ENCODE data around the gene MAST1.
A peak's percentile ranks its signal among the peaks of the same experiment; 100 is the strongest.
"Not testable (repeated sequence)": the region's sequence is repeated elsewhere in the genome, so short reads cannot be mapped to it uniquely, and the experiment has no call there.

Gene MAST1

GRCh38 chr19:12838182-12838885 is at the start of gene MAST1:
TSS of gene MAST1 (plus strand) at chr19:12838515. CDS start at chr19:12838573, 58 bp downstream.
- DNase-seq: peak; percentile 62 to 78

DNA sequence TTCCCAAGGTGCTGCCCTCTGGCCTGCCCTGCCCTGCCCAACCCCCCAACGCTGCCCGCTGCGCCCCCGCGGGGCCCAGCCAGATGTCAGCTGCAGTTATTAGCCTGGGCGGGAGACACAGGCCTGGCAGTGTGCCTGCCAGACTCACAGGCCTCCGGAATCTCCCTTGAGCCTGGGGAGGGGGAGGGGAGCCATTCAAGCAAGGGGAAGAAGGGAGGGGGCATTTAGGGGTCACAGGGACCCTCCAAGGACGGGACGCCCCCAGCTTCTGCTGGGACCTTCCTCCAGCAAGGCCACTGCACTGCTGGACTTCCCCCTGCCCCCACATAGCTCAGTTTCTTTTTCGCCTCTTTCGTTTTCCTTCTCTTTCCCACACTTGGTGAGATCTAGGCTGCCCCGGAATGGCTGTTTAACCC is 49.6 kb upstream of the MAST1 start:
- peak; percentile 64 to 68 for DNase-seq

- no peak for DNase-seq
Measured at GRCh38 chr19:12789098-12789903, 49.0 kb upstream of the MAST1 start.

GRCh38 chr19:12789904-12790619 is 48.3 kb upstream of the MAST1 start:
- peak; percentile 97 to 98 for DNase-seq

- DNase-seq: no peak
Measured at GRCh38 chr19:12790628-12791344, 47.5 kb upstream of the MAST1 start.

DNA sequence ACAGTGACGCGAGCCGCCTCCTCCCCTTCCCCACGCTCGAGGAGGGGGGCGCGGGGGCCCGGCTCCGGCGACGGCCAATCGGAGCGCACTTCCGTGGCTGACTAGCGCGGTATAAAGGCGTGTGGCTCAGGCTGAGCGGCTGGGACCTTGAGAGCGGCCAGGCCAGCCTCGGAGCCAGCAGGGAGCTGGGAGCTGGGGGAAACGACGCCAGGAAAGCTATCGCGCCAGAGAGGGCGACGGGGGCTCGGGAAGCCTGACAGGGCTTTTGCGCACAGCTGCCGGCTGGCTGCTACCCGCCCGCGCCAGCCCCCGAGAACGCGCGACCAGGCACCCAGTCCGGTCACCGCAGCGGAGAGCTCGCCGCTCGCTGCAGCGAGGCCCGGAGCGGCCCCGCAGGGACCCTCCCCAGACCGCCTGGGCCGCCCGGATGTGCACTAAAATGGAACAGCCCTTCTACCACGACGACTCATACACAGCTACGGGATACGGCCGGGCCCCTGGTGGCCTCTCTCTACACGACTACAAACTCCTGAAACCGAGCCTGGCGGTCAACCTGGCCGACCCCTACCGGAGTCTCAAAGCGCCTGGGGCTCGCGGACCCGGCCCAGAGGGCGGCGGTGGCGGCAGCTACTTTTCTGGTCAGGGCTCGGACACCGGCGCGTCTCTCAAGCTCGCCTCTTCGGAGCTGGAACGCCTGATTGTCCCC is 46.8 kb upstream of the MAST1 start, which contains the start of gene JUNB:
JUNB (plus strand) TSS at position 142 of the 706 bp plus-strand sequence; CDS start at position 428, 286 bp downstream.
- DNase-seq: peak; percentile 95 to 98

- peak; percentile 81 to 85 for DNase-seq
Measured at GRCh38 chr19:12792051-12792852, 46.1 kb upstream of the MAST1 start.

- DNase-seq: no peak
Measured at GRCh38 chr19:12792853-12793289, 45.4 kb upstream of the MAST1 start.

GRCh38 chr19:12793290-12794195 is 44.8 kb upstream of the MAST1 start:
- peak; percentile 94 to 97 for DNase-seq

DNA sequence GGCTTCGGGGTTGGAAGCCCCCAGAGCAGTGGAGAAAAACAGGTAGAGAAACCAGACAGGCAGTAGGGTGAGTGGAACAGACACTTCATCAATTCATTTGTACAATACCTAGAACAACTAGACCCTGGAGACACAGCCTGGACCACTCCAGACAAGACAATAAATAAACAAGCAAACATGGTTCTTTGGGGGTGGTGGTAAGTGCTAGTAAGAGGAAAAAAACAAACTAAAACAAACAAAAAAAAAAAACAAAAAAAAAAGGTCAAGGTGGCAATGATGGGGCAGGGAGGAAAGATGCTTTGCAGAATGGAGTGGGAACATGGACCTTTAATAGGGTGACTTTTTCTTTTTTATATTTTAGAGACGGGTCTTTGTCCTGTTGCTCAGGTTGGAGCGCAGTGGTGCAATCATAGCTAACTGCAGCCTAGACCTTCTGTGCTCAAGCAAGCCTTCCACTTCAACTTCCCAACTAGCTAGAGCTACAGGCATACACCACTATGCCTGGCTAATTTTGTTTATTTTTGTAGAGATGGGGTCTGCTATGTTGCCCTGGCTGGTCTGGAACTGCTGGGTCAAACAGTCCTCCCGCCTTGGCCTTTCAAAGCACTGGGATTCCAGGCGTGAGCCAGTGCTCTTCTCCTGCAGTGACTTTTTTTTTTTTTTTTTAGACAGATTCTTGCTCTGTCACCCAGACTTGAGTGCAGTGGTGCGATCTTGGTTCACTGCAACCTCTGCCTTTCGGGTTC is 43.9 kb upstream of the MAST1 start:
- no peak for DNase-seq

DNA sequence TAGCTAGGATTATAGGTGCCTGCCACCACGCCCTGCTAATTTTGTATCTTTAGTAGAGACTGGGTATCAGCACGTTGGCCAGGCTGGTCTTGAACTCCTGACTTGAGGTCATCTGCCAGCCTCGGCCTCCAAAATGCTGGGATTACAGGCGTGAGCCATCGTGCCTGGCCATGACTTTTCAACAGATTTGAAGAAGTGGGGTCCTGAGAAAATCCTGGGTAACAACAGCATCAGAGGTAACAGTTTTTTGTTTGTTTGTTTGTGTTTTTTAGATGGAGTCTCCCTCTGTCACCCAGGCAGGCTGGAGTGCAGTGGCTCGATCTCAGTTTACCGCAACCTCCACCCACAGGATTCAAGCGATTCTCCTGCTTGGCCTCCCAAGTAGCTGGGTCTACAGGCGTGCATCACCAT is 43.3 kb upstream of the MAST1 start:
- DNase-seq: no peak

GRCh38 chr19:12796146-12797071 is 41.9 kb upstream of the MAST1 start:
- peak; percentile 82 to 86 for DNase-seq

- no peak for DNase-seq
Measured at GRCh38 chr19:12797141-12797587, 41.2 kb upstream of the MAST1 start.

GRCh38 chr19:12797607-12798006 is 40.7 kb upstream of the MAST1 start:
- DNase-seq: not testable (repeated sequence)

DNA sequence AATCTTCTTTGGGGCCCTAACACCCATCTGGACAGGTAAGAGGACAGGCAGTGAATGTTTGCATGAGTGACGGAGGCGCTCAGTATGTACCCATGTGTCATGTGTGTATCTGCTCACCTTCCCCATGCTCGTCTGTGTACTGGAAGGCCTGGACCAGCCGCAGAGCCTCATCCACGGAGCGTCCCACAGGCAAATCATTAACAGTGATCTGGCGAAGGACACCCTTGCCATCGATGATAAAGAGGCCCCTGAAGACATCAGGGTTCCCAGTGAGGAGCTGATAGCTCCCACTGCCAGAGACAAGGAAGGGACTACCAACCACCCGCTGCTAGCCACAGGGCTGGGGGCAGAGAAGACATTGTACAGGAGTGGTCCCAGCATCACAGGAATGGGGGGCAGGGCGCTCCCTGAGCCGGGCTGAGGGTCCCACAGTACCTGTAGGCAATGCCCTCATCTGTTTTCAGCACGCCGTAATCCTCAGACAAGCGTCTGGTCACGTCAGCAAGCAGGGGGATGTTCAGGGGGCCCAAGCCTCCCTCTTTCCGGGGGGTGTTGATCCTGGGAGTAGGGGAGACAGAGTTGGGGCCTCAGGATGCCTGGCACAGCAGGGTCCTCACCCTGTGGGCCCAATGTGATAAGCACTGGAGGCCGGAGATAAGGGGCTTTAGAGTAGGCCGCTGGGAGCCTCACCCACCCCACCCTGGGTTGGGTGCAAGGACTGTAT is 38.4 kb upstream of the MAST1 start:
- DNase-seq: no peak

DNA sequence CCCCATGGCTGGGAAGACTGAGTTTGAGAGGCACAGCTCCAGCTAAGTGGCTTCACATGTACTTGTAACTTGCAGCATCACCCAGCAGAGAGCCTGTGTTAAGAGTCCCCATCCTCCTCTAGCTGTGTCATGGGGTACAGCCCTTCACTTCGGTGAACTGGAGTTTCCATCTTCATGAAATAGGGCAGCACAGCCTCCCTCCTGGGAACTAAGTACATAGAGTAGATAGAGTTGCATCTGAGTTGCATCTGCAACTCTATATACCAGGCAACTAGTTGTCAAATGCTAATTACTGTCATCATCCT is 37.9 kb upstream of the MAST1 start:
- no peak for DNase-seq

DNA sequence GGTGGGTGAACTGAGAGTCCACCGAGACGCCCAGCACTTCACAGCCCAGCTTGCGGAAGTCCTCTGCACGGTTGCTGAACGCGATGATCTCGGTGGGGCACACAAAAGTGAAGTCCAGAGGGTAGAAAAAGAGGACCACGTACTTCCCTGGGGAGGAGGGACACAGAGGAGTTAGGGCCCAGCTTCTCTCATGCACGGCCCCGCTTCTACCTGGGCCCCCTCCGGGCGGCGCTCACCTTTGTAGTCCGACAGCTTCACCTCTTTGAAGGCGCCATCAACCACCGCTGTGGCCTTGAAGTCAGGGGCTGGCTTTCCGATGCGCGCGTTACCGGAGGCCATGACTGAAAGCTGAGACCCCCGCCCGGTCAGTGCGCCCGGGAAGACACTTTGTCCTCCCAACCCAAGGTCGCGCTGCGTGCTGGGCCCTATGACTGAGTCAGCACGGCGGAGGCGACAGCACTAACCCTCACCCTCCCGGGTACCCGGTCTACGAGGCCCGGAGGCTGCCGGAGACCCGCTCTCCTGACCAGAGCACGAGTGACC is 37.3 kb upstream of the MAST1 start:
- DNase-seq: peak; percentile 54 to 64

Data from activated T-cell treated with anti-CD3 and anti-CD28 coated beads, Interleukin-2, amount 50 U/mL, for 48 hours (primary cell).